ENCODE results near the gene GREB1. TPM values are rescaled to one million over a fixed set of nuclear protein-coding genes. Genes with fewer than 3 reads are reported as not detected.

Gene GREB1
- total and polyA plus RNA-seq, 2 of the 13 experiments (the other 11 are each of a cell fraction or from before 2014, with no cell fraction given), result 31.3 to 61.2 TPM

DNA sequence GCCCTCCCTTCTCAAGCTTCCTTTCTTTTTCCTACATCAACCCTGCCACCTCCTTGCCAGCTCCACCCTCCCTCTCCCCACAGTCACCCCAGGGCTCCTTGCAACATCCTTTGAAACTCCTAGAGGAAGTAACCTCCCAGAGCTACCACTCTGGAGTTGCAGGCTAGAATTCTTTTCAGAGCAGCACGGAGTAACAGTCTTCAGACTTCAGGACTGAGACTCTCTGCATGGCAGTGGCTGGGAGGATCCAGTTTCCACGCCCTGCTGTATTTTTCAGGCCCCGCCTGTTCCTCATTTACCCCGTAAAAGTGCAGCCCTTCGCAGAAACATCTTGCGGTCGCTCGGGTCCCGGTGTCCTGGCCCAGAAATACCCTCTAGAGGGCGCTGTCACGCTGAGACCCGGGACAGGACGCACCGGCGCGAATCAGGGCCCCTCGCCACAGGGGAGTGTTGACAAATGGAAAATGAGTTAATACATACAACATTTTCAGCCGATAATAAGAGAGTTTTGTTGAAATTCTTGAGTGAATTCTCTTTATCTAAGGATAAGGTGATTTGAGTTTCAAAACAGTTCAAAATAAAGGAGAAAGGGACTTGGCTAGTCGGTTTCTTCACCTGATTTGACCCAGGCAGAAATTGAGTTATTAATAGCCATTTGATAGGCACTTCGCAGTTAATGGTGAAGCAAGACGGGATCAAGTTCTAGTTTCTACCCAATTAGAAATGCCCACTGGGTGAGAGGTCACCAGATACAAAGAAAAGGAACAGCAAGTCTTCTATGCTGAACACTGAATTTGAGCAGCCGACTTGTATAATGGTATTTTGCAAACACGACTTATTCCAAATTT, 154.6 kb downstream of the GREB1 start (continued):
- TF ChIP-seq ZNF407 (CRISPR knock-in tag; IDR thresholded peaks at IDR 0.05; ENCODE audit: not compliant biosample characterization) (no peak), EED (CRISPR knock-in tag; IDR thresholded peaks at IDR 0.05) (no peak), MAFK (conservative IDR thresholded peaks at IDR 0.05 in 1 of 2, IDR thresholded peaks at IDR 0.05 in 1 of 2; ENCODE audit: low read length in 2 of 2) (no peak), ZNF816 (CRISPR knock-in tag; IDR thresholded peaks at IDR 0.05; ENCODE audit: borderline replicate concordance) (no peak), ZNF549 (CRISPR knock-in tag; IDR thresholded peaks at IDR 0.05) (no peak), IRX3 (CRISPR knock-in tag; IDR thresholded peaks at IDR 0.05; ENCODE audit: borderline replicate concordance, low read depth) (no peak), SETDB1 (CRISPR knock-in tag; IDR thresholded peaks at IDR 0.05; ENCODE audit: borderline replicate concordance) (no peak), KDM6A (CRISPR knock-in tag; IDR thresholded peaks at IDR 0.05; ENCODE audit: low read depth) (no peak), ZNF256 (CRISPR knock-in tag; conservative IDR thresholded peaks at IDR 0.05) (no peak), ZNF124 (CRISPR knock-in tag; IDR thresholded peaks at IDR 0.05) (no peak), ISL2 (CRISPR knock-in tag; IDR thresholded peaks at IDR 0.05) (no peak)
- TF ChIP-seq, protein P1, sequence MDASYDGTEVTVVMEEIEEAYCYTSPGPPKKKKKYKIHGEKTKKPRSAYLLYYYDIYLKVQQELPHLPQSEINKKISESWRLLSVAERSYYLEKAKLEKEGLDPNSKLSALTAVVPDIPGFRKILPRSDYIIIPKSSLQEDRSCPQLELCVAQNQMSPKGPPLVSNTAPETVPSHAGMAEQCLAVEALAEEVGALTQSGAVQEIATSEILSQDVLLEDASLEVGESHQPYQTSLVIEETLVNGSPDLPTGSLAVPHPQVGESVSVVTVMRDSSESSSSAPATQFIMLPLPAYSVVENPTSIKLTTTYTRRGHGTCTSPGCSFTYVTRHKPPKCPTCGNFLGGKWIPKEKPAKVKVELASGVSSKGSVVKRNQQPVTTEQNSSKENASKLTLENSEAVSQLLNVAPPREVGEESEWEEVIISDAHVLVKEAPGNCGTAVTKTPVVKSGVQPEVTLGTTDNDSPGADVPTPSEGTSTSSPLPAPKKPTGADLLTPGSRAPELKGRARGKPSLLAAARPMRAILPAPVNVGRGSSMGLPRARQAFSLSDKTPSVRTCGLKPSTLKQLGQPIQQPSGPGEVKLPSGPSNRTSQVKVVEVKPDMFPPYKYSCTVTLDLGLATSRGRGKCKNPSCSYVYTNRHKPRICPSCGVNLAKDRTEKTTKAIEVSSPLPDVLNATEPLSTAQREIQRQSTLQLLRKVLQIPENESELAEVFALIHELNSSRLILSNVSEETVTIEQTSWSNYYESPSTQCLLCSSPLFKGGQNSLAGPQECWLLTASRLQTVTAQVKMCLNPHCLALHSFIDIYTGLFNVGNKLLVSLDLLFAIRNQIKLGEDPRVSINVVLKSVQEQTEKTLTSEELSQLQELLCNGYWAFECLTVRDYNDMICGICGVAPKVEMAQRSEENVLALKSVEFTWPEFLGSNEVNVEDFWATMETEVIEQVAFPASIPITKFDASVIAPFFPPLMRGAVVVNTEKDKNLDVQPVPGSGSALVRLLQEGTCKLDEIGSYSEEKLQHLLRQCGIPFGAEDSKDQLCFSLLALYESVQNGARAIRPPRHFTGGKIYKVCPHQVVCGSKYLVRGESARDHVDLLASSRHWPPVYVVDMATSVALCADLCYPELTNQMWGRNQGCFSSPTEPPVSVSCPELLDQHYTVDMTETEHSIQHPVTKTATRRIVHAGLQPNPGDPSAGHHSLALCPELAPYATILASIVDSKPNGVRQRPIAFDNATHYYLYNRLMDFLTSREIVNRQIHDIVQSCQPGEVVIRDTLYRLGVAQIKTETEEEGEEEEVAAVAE (CRISPR knock-in tag; IDR thresholded peaks at IDR 0.05; ENCODE audit: borderline replicate concordance), result no peak
- TF ChIP-seq, protein P2, sequence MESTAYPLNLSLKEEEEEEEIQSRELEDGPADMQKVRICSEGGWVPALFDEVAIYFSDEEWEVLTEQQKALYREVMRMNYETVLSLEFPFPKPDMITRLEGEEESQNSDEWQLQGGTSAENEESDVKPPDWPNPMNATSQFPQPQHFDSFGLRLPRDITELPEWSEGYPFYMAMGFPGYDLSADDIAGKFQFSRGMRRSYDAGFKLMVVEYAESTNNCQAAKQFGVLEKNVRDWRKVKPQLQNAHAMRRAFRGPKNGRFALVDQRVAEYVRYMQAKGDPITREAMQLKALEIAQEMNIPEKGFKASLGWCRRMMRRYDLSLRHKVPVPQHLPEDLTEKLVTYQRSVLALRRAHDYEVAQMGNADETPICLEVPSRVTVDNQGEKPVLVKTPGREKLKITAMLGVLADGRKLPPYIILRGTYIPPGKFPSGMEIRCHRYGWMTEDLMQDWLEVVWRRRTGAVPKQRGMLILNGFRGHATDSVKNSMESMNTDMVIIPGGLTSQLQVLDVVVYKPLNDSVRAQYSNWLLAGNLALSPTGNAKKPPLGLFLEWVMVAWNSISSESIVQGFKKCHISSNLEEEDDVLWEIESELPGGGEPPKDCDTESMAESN (CRISPR knock-in tag; conservative IDR thresholded peaks at IDR 0.05), result no peak

Data from HepG2 (cell line).